Esophagus mucosa (tissue), 1 donor: ENCODE measurements around the gene CDK10. TPM values are rescaled to one million over a fixed set of nuclear protein-coding genes. Genes with fewer than 3 reads are reported as not detected.
A peak's percentile ranks its signal among the peaks of the same experiment; 100 is the strongest.
"Not testable (repeated sequence)": the region's sequence is repeated elsewhere in the genome, so short reads cannot be mapped to it uniquely, and the experiment has no call there.

ENCODE experiments used
- ATAC-seq: fragments of 200-7000 bp; cut with Tn5 transposase; one replicate; pipeline ENCODE4 v1.9.1; 2020
- total RNA-seq: library from RNA; stranded (reverse); gene quantifications from one replicate; pipeline ENCODE4 v1.2.4, GENCODE V29; 2023
- donor health status: DM: yes; HTN: yes; CAD: no.

CDK10 gene
- total RNA-seq, 1 donor from 2014 or later, result 37.3 TPM

DNA sequence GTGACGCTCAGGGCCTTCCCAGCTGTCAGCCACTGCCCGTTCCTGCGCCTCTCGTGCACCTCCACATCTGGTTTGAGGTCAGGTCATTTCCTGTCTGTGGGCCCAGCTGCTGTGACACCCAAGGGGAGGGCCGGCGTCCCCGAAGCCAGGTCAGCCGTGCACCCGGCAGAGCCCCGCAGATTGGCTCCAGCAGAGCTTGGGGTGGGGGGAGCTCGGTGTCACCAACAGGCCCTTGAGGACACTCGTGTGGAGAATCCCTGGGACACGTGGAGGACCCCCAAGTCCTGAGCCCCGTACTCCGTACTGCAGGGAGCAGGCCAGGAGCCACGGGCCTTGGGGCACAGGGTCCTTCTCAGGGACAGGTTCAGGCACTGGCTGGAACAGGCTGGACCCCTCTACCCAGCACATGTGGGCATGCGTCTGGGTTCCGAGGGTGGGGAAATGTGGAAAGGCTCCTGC is 10.2 kb downstream of the CDK10 start:
- ATAC-seq, result no peak

GRCh38 chr16:89697161-89697615 is 10.7 kb downstream of the CDK10 start:
- ATAC-seq, result no peak

- ATAC-seq, result no peak
These were observed 11.3 kb downstream of the CDK10 start for GRCh38 chr16:89697616-89698331.

DNA sequence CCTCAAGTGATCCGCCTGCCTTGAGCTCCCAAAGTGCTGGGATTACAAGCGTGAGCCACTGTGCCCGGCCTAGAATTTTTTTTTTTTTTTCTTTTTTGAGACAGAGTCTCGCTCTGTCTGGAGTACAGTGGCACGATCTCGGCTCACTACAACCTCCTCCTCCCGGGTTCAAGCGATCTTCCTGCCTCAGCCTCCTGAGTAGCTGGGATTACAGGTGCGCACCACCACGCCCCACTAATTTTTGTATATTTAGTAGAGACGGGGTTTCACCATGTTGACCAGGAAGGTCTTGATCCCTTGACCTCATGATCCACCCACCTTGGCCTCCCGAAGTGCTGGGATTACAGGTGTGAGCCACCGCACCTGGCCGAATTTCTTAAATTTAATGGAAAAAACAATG is 12.2 kb downstream of the CDK10 start:
- ATAC-seq, result not testable (repeated sequence)

DNA sequence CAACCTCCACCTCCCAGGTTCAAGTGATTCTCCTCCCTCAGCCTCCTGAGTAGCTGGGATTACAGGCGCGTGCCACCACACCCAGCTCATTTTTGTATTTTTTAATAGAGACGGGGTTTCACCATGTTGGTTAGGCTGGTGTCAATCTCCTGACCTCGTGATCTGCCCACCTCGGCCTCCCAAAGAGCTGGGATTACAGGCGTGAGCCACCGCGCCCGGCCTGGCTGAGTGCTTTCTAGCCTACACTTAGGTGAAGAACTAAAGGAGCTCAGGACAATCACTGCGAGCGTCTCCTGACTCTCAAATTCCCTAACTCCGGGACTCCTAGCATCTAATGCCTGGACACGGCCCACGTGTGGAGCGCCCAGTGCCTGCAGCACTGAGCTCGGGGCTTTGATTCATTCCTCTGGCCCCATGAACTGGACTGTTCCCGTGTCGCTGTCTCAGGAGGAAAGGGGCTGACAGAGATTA is 13.2 kb downstream of the CDK10 start:
- not testable (repeated sequence) for ATAC-seq

DNA sequence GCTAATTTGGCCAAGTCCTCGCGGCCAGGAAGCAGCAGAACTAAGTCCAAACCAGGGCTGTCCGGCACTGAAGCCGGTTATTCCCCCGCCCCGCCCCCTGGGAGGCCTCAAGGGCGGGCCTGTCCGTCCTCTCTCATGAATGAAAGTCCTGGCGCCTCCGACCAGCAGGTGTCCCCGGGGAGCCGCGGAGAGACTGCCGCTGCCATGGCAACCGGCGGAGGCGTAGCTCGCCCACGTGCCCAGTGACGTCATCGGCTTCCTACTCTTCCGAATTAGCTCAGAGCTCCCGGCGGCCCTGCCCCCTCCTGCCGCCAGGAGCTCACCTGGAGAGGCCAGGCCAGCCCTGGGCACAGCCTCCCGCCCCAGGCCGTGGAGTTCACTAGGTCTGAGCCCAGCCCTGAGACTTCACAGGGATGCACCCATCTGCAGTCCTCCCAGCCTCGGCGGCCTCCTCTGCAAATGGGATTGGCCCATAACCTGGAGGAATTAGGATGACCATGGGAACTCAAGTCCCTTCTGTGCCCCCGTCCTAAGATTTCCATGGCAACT is 13.7 kb downstream of the CDK10 start:
- peak; percentile 69 for ATAC-seq

DNA sequence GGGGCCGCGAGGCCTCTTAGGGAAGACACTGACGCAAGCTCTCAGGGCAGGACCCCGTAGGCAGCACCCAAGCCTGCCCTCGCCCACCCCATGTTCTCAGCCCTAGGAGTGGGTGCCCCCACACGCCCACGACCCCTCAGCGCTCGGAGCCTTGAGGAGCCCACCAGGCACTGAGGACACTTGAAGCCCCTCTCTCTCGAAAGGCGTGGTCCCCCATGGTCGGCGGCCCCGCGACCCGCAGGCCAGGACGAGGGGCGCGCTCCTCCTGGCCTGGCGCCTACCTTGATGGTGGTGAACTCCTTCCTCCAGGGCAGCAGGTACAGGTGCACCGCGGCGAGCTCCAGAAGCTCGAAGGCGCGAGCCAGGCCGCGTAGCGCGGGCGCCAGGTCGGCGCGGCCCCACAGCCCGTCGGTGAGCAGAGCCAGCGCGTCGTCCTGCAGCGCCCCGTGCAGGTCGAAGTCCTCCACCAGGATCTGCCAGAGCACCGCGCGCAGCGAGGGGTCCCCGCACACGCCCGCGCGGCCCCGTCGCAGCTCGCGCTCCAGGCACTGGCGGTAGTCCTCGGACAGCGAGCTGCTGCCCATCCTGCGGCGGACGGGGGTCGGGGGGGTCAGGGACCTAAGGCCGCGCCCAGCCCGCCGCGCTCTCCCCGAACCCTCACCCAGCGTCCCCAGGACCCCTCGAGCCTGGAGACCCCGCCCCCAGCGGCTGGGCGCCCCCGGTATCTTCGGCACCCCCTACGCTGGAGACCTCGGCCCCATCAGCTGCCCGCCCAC is 14.3 kb downstream of the CDK10 start:
- peak; percentile 56 for ATAC-seq

- peak; percentile 82 for ATAC-seq
These were observed 15.2 kb downstream of the CDK10 start, which contains the start of gene SPATA2L for GRCh38 chr16:89701425-89702406. Gene SPATA2L, minus strand, starts transcription at chr16:89701705. Its CDS starts 473 bp downstream, at chr16:89701232.

DNA sequence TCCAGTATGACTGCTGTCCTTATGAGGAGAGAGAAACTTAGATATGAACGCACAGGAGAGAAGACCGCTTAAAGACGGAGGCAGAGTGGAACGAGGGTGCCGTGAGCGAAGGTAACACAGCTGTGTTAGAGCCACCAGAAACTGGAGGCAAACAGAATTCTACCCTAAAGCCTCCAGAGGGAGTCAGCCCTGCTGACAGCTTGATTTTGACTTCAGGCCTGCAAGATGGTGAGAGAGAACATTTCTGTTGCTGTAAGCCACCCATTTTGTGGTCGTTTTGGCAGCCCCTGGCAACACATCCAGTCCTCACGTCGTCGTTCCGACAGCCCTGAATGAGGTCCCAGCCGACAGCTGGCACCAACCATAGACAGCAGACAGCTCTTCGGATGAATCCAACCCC is 17.8 kb downstream of the CDK10 start:
- ATAC-seq, result no peak

DNA sequence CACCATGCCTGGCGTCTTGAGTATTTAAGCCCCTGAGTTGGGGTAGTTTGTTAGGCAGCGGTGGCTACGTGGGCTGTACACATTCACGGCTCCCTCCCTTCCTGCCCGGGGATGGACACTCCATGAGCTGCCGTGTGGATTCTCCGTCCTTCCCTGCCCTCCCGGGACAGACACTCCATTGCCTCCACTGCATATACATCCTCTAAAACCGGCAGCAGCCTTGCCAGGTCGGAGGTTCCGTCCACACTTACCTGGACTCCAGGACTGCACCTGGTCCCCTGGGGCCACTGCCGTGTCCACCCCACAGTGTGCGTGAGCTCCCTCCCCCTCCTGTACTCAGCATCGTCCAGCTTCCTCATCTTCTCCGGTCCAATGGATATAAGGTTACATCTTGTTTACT is 18.5 kb downstream of the CDK10 start:
- ATAC-seq, result no peak

DNA sequence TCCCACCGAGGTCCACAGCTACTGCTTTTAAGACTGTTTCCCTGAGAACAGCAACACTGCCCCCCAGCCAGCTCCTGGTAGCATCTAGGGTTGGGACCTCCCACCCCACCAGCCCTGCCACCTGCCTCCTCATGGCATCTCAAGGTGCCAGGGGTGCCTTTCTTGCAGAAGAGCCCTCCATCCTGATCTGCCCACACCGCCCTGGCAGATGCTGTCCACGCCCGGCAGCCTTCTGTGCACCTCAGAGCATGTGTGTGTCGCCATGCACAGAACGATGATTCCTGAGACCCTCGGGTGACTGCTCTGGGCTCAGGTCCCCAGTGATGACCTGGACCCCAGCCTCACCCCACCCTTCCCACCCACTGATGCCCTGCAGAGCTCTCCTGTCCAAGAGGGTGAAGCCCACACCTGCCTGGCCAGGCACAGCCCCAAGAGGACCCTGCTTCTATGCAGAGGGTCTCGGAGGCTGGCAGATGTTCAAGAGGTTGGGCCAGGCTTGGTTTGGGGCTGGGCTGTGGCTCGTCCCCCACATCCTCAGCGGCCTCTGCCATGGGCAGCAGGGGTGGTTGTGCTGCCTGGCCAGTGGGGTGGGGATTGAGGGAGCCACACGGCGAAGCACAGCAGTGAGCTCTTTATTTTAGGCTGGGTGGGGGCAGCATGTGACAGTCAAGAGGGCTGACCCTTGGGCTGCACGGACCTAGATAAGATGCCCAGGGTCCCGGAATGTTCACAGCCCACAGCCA is 20.2 kb downstream of the CDK10 start:
- no peak for ATAC-seq

DNA sequence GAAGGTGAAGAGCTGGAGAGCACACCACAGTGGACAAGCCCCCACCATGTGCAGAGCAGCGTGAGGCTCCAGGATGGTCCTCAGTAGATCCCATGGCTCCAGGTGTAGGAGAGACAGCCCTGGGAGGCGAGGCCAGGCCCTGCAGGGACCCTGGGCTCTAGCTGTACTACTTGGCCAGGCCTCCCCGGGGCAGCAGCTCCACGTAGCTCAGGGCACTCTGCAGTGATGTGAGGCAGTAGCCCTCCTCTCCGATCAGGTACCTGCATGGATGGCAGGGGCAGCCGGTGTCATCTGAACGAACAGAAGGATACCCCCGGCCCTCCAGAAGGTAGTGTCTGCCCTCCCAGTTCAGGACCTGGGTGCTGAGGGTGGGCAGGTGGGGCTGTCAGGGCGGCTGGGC is 21.2 kb downstream of the CDK10 start:
- no peak for ATAC-seq

GRCh38 chr16:89708481-89708931 is 22.0 kb downstream of the CDK10 start:
- ATAC-seq, result no peak

GRCh38 chr16:89709166-89709565 is 22.7 kb downstream of the CDK10 start:
- ATAC-seq, result no peak

DNA sequence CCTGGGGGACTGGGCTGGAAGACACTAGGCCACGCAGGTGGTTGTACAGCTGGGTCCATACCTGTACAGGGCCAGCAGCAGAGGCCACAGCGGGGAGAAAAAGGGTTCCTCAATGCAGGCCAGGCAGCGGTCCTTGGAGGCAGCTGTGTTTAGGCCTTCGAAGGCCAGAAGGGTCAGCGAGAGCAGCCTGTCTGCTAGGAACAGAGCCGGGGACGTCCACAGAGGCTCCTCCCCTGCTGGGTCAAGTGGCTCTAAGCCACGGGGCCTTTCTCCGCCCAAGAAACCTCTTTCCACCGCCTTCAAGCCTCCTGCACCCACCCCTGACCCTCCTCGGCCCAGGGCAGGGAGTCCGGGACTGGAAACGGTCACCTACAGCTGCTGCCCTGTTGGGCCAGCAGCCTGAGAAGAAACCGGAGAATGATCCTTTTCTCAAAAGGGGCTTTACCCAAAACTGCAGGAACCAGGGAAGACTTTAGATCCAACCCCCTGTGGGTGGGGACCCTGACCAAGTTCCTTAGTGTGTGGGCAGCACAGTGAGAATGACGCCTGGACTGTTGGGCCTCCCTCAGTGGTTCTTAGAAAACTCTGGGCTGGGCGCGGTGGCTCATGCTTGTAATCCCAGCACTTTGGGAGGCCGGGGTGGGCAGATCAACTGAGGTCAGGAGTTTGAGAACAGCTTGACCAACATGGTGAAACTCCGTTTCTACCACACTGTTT is 23.4 kb downstream of the CDK10 start:
- ATAC-seq, result no peak

- peak; percentile 0 for ATAC-seq
These were observed 24.4 kb downstream of the CDK10 start for GRCh38 chr16:89710709-89711564.

GRCh38 chr16:89711601-89712273 is 25.2 kb downstream of the CDK10 start:
- ATAC-seq, result peak; percentile 75

GRCh38 chr16:89712274-89712781 is 25.8 kb downstream of the CDK10 start:
- peak; percentile 1 for ATAC-seq

DNA sequence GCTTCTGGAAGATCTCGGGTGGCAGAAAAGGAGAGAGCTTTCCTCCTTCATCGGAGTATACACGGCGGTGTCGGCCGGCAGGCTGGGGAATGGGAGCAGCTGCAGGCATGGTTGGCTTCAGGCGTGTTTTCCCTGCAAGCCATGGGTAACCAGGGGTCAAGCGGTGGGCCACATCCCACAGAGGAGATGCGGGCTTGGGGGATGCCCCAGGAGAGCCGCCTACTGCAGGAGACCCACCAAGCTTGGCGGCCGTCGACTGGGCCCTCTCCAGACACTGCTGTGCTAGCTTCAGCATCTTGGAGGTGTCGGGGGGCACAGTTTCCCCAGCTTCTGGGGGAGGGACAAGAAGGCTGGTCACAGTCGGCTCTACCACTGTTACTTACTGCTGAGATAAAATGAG is 30.0 kb downstream of the CDK10 start:
- no peak for ATAC-seq
